ENCODE measurements around the gene MCIDAS. TPM values are rescaled to one million over a fixed set of nuclear protein-coding genes. Genes with fewer than 3 reads are reported as not detected.

Gene MCIDAS
- total RNA-seq, 2 experiments from 2014 or later: 0.21 TPM; not detected in 1

DNA sequence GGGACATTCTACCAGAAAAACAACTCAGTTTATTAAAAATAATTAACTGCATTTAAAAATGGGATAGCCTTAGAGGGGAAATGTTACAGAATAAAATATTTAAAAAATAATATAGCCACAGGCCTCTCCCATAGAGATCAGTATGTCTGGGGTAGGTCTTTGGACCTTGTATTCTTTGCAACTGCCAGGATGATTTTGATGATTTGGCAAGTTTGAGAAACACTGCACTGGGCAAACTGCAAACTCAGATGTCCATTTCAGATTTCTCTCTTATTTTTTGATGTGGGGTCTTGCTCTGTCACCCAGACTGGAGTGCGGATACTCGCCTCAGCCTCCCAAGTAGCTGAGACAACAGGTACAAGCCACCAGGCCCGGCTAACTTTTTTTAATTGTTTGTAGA lies 31.2 kb upstream of the MCIDAS start:
- no peak overlapping the region for H2AFZ ChIP-seq (ENCODE audit: low read length)
- no peaks in the 10 kb centered on the region for H4K20me1 ChIP-seq (ENCODE audit: insufficient read depth, low read length)
- CTCF ChIA-PET (ENCODE audit: unreplicated experiment): no interaction called here
- no peak overlapping the region for H3K4me2 ChIP-seq (ENCODE audit: low read length)
- no peak for DNase-seq (ENCODE audit: low spot score)
- H3K4me3 ChIP-seq (ENCODE audit: low read depth, low read length, poor library complexity, severe bottlenecking): no peak overlapping the region
- no peak overlapping the region for H3K27ac ChIP-seq (ENCODE audit: low read depth, low read length, poor library complexity, severe bottlenecking)
- TF ChIP-seq, protein P1, sequence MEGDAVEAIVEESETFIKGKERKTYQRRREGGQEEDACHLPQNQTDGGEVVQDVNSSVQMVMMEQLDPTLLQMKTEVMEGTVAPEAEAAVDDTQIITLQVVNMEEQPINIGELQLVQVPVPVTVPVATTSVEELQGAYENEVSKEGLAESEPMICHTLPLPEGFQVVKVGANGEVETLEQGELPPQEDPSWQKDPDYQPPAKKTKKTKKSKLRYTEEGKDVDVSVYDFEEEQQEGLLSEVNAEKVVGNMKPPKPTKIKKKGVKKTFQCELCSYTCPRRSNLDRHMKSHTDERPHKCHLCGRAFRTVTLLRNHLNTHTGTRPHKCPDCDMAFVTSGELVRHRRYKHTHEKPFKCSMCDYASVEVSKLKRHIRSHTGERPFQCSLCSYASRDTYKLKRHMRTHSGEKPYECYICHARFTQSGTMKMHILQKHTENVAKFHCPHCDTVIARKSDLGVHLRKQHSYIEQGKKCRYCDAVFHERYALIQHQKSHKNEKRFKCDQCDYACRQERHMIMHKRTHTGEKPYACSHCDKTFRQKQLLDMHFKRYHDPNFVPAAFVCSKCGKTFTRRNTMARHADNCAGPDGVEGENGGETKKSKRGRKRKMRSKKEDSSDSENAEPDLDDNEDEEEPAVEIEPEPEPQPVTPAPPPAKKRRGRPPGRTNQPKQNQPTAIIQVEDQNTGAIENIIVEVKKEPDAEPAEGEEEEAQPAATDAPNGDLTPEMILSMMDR (conservative IDR thresholded peaks at IDR 0.05; ENCODE audit: low read length): no peak
- TF ChIP-seq EZH2phosphoT487 (IDR thresholded peaks at IDR 0.05; ENCODE audit: borderline replicate concordance, low read depth, low read length): no peak
- intact Hi-C loops (cut with micrococcal nuclease; ENCODE audit: unreplicated experiment): no loop called here
- BruUV-seq (replicated peaks): no TSS peak
- H3K79me2 ChIP-seq (ENCODE audit: insufficient read depth, low read depth, low read length): no peaks in the 10 kb centered on the region
- POLR2A ChIA-PET: interaction anchor here (0.6 to 1.3 kb wide), 3 partner anchors 9 to 119 kb away, joined by 3 to 5 read pairs (median 3); partner anchors contain the start of gene DHX29
- H3K9me3 ChIP-seq (ENCODE audit: low read length): no peaks in the 10 kb centered on the region
- H3K36me3 ChIP-seq (ENCODE audit: insufficient read depth, low read length): peaks cover 78% of the 10 kb centered on the region
- no peaks in the 10 kb centered on the region for H3K9me2 ChIP-seq (ENCODE audit: insufficient read depth, low read length)
- H3K4me1 ChIP-seq (ENCODE audit: insufficient read depth, low read length, poor library complexity, severe bottlenecking): no peaks in the 10 kb centered on the region

DNA sequence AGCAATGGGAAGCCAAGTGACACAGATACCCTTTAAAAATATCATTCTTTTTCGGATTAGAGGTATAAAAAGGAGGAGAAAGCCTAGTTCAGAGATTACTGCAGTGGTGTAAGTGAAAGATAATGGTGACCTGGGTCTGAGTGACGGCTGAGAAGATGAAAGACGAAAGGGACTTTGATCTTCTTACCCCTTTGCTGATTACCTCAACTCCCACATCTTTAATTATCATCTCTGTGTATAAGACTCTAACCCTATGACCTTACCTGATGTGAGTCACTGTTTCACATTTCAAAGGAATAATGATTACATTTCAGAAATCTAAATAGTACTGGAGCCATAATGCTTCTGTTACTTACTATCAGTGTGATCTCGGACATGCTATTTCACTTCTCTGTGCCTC lies 27.7 kb upstream of the MCIDAS start:
- intact Hi-C loops (cut with micrococcal nuclease; ENCODE audit: unreplicated experiment): no loop called here
- ChIA-PET CTCF (ENCODE audit: unreplicated experiment) (no interaction called here), POLR2A (no interaction called here)
- no peaks in the 10 kb centered on the region for H3K9me3 ChIP-seq (ENCODE audit: low read length)
- no TSS peak for BruUV-seq (replicated peaks)
- H4K20me1 ChIP-seq (ENCODE audit: insufficient read depth, low read length): no peaks in the 10 kb centered on the region
- H2AFZ ChIP-seq (ENCODE audit: low read length): no peak overlapping the region
- H3K4me2 ChIP-seq (ENCODE audit: low read length): no peak overlapping the region
- H3K79me2 ChIP-seq (ENCODE audit: insufficient read depth, low read depth, low read length): no peaks in the 10 kb centered on the region
- H3K9me2 ChIP-seq (ENCODE audit: insufficient read depth, low read length): no peaks in the 10 kb centered on the region
- peaks cover 48% of the 10 kb centered on the region for H3K36me3 ChIP-seq (ENCODE audit: insufficient read depth, low read length)
- DNase-seq (ENCODE audit: low spot score): no peak
- H3K27ac ChIP-seq (ENCODE audit: low read depth, low read length, poor library complexity, severe bottlenecking): no peak overlapping the region
- TF ChIP-seq, protein P1 (conservative IDR thresholded peaks at IDR 0.05; ENCODE audit: low read length): no peak
- TF ChIP-seq EZH2phosphoT487 (IDR thresholded peaks at IDR 0.05; ENCODE audit: borderline replicate concordance, low read depth, low read length): no peak
- no peak overlapping the region for H3K4me3 ChIP-seq (ENCODE audit: low read depth, low read length, poor library complexity, severe bottlenecking)
- no peaks in the 10 kb centered on the region for H3K4me1 ChIP-seq (ENCODE audit: insufficient read depth, low read length, poor library complexity, severe bottlenecking)

DNA sequence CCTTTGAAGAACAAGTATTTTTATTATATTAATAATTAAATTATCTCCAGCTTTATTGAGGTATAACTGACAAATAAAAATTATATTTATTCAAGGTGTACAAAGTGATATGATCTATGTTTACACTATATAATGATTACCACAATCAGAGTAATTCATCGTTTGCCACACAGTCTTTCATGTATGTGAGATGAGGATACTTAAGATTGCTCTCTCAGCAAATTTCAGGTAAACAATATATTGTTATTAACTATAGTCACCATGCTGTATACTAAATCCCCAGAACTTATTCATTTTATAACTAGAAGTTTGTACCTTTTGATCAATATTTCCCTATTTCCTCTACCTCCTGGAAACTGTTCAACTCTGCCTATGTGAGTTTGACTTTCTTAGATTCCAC lies 22.9 kb upstream of the MCIDAS start:
- H3K4me3 ChIP-seq (ENCODE audit: low read depth, low read length, poor library complexity, severe bottlenecking): no peak overlapping the region
- no peak overlapping the region for H3K4me2 ChIP-seq (ENCODE audit: low read length)
- TF ChIP-seq, protein P1 (conservative IDR thresholded peaks at IDR 0.05; ENCODE audit: low read length): no peak
- no peak for TF ChIP-seq EZH2phosphoT487 (IDR thresholded peaks at IDR 0.05; ENCODE audit: borderline replicate concordance, low read depth, low read length)
- BruUV-seq (replicated peaks): no TSS peak
- H3K9me2 ChIP-seq (ENCODE audit: insufficient read depth, low read length): no peaks in the 10 kb centered on the region
- peaks cover 15% of the 10 kb centered on the region for H3K9me3 ChIP-seq (ENCODE audit: low read length)
- H3K79me2 ChIP-seq (ENCODE audit: insufficient read depth, low read depth, low read length): no peaks in the 10 kb centered on the region
- CTCF ChIA-PET (ENCODE audit: unreplicated experiment): no interaction called here
- H3K36me3 ChIP-seq (ENCODE audit: insufficient read depth, low read length): peaks cover 4% of the 10 kb centered on the region; the same call in 1 of the 2 replicates
- no peak overlapping the region for H2AFZ ChIP-seq (ENCODE audit: low read length)
- H3K4me1 ChIP-seq (ENCODE audit: insufficient read depth, low read length, poor library complexity, severe bottlenecking): no peaks in the 10 kb centered on the region
- no peaks in the 10 kb centered on the region for H4K20me1 ChIP-seq (ENCODE audit: insufficient read depth, low read length)
- POLR2A ChIA-PET: no interaction called here
- intact Hi-C loops (cut with micrococcal nuclease; ENCODE audit: unreplicated experiment): no loop called here
- no peak overlapping the region for H3K27ac ChIP-seq (ENCODE audit: low read depth, low read length, poor library complexity, severe bottlenecking)
- DNase-seq (ENCODE audit: low spot score): no peak

Measured in OCI-LY7 (cell line).